ENCODE data around the gene P3H3. TPM values are rescaled to one million over a fixed set of nuclear protein-coding genes. Genes with fewer than 3 reads are reported as not detected.

P3H3 gene
- total and polyA plus RNA-seq, 9 of the 15 experiments (the other 6 are each of a cell fraction or from before 2014, with no cell fraction given), result 0.03 to 15.0 (median 4.8) TPM

DNA sequence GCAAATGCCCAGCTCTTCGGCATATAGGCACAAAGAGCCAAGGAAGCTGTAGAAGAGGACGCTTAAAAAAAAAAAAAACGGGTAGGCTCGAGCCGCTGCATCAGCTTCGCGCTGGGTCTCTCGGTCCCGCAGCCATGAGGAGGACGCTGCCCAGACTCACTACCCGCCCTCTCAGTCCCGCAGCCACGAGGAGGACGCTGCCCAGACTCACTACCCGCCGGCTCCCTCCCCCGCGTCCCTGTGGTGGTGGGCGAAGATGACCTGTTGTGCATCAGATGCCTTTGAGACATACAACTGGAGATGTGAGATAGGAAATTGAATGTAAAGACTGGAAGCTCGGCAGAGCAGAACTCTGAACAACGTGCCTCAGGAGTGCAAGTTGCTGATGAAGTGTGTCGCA lies 56.3 kb downstream of the P3H3 start:
- Histone ChIP-seq H3K9ac (ENCODE audit: insufficient read depth in 1 of 2, low read depth in 2 of 2, low read length in 2 of 2) (no peak overlapping the region), H3K27me3 (ENCODE audit: control insufficient read depth in 2 of 2, insufficient read depth in 2 of 2, low read length in 2 of 2) (no peaks in the 10 kb centered on the region), H4K20me1 (replicated peaks; ENCODE audit: control insufficient read depth, insufficient read depth, low read length) (no peaks in the 10 kb centered on the region), H3K36me3 (ENCODE audit: control insufficient read depth, insufficient read depth, low read length) (peaks cover 14% of the 10 kb centered on the region; the same call in 1 of the 3 replicates), H3K27ac (ENCODE audit: extremely low read depth, low read depth, low read length) (no peak overlapping the region), H3K4me2 (ENCODE audit: insufficient read depth, low read length) (no peak overlapping the region), H3K9me3 (replicated peaks; ENCODE audit: control insufficient read depth, insufficient read depth, low read depth, low read length) (no peaks in the 10 kb centered on the region), H2AFZ (ENCODE audit: low read depth, low read length) (no peak overlapping the region), H3K4me3 (no peak overlapping the region), H3K9me1 (ENCODE audit: control insufficient read depth, insufficient read depth, low read length) (no peaks in the 10 kb centered on the region), H3K4me1 (replicated peaks in 1 of 2; ENCODE audit: control insufficient read depth in 2 of 2, insufficient read depth in 2 of 2, low read length in 2 of 2) (peaks cover 3 to 9% of the 10 kb centered on the region in 2 experiments; a peak in 2 of 5 replicates), H3K79me2 (ENCODE audit: control insufficient read depth, insufficient read depth, low read length) (no peaks in the 10 kb centered on the region)
- 54% methylated on average over 17 of the region's 22 CpGs for WGBS (ENCODE audit: insufficient coverage, low coverage, missing lambda C conversion rate)
- ATAC-seq, result no peak
- ChIA-PET POLR2A (interaction anchor here (0.8 to 1.7 kb wide), 4 partner anchors 10 to 17 kb away, joined by 3 to 6 read pairs (median 4); partner anchors contain the start of genes SPSB2 and TPI1), CTCF (ENCODE audit: low intra/inter-chr PET ratio) (no interaction called here)
- BruUV-seq (replicated peaks), result no TSS peak
- DNase-seq (ENCODE audit: extremely low read depth in 1 of 4, low spot score in 3 of 4), result no peak
- FAIRE-seq, result no peak
- intact Hi-C loops (cut with micrococcal nuclease), result no loop called here
- in situ Hi-C loops (cut with MboI), result no loop called here
- TF ChIP-seq C11orf30 (IDR thresholded peaks at IDR 0.05; ENCODE audit: low read depth), result no peak
- TF ChIP-seq, protein P1, sequence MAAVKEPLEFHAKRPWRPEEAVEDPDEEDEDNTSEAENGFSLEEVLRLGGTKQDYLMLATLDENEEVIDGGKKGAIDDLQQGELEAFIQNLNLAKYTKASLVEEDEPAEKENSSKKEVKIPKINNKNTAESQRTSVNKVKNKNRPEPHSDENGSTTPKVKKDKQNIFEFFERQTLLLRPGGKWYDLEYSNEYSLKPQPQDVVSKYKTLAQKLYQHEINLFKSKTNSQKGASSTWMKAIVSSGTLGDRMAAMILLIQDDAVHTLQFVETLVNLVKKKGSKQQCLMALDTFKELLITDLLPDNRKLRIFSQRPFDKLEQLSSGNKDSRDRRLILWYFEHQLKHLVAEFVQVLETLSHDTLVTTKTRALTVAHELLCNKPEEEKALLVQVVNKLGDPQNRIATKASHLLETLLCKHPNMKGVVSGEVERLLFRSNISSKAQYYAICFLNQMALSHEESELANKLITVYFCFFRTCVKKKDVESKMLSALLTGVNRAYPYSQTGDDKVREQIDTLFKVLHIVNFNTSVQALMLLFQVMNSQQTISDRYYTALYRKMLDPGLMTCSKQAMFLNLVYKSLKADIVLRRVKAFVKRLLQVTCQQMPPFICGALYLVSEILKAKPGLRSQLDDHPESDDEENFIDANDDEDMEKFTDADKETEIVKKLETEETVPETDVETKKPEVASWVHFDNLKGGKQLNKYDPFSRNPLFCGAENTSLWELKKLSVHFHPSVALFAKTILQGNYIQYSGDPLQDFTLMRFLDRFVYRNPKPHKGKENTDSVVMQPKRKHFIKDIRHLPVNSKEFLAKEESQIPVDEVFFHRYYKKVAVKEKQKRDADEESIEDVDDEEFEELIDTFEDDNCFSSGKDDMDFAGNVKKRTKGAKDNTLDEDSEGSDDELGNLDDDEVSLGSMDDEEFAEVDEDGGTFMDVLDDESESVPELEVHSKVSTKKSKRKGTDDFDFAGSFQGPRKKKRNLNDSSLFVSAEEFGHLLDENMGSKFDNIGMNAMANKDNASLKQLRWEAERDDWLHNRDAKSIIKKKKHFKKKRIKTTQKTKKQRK (IDR thresholded peaks at IDR 0.05; ENCODE audit: borderline replicate concordance, low read depth, low read length), result no peak
- no peak for TF ChIP-seq TSC22D4 (tag; IDR thresholded peaks at IDR 0.05)
- no peak for TF ChIP-seq FOXP1 (CRISPR knock-in tag; IDR thresholded peaks at IDR 0.05)
- TF ChIP-seq SOX6 (IDR thresholded peaks at IDR 0.05), result no peak
- TF ChIP-seq TOE1 (IDR thresholded peaks at IDR 0.05; ENCODE audit: borderline replicate concordance), result no peak
- TF ChIP-seq TOE1 (CRISPR knock-in tag; IDR thresholded peaks at IDR 0.05; ENCODE audit: borderline replicate concordance, low read depth), result no peak
- TF ChIP-seq ZNF239 (CRISPR knock-in tag; IDR thresholded peaks at IDR 0.05), result no peak
- TF ChIP-seq, protein P2, sequence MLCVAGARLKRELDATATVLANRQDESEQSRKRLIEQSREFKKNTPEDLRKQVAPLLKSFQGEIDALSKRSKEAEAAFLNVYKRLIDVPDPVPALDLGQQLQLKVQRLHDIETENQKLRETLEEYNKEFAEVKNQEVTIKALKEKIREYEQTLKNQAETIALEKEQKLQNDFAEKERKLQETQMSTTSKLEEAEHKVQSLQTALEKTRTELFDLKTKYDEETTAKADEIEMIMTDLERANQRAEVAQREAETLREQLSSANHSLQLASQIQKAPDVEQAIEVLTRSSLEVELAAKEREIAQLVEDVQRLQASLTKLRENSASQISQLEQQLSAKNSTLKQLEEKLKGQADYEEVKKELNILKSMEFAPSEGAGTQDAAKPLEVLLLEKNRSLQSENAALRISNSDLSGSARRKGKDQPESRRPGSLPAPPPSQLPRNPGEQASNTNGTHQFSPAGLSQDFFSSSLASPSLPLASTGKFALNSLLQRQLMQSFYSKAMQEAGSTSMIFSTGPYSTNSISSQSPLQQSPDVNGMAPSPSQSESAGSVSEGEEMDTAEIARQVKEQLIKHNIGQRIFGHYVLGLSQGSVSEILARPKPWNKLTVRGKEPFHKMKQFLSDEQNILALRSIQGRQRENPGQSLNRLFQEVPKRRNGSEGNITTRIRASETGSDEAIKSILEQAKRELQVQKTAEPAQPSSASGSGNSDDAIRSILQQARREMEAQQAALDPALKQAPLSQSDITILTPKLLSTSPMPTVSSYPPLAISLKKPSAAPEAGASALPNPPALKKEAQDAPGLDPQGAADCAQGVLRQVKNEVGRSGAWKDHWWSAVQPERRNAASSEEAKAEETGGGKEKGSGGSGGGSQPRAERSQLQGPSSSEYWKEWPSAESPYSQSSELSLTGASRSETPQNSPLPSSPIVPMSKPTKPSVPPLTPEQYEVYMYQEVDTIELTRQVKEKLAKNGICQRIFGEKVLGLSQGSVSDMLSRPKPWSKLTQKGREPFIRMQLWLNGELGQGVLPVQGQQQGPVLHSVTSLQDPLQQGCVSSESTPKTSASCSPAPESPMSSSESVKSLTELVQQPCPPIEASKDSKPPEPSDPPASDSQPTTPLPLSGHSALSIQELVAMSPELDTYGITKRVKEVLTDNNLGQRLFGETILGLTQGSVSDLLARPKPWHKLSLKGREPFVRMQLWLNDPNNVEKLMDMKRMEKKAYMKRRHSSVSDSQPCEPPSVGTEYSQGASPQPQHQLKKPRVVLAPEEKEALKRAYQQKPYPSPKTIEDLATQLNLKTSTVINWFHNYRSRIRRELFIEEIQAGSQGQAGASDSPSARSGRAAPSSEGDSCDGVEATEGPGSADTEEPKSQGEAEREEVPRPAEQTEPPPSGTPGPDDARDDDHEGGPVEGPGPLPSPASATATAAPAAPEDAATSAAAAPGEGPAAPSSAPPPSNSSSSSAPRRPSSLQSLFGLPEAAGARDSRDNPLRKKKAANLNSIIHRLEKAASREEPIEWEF (CRISPR knock-in tag; IDR thresholded peaks at IDR 0.05), result no peak
- TF ChIP-seq, protein P3, sequence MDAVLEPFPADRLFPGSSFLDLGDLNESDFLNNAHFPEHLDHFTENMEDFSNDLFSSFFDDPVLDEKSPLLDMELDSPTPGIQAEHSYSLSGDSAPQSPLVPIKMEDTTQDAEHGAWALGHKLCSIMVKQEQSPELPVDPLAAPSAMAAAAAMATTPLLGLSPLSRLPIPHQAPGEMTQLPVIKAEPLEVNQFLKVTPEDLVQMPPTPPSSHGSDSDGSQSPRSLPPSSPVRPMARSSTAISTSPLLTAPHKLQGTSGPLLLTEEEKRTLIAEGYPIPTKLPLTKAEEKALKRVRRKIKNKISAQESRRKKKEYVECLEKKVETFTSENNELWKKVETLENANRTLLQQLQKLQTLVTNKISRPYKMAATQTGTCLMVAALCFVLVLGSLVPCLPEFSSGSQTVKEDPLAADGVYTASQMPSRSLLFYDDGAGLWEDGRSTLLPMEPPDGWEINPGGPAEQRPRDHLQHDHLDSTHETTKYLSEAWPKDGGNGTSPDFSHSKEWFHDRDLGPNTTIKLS (IDR thresholded peaks at IDR 0.05; ENCODE audit: borderline replicate concordance, low read depth), result no peak
- TF ChIP-seq, protein P4, sequence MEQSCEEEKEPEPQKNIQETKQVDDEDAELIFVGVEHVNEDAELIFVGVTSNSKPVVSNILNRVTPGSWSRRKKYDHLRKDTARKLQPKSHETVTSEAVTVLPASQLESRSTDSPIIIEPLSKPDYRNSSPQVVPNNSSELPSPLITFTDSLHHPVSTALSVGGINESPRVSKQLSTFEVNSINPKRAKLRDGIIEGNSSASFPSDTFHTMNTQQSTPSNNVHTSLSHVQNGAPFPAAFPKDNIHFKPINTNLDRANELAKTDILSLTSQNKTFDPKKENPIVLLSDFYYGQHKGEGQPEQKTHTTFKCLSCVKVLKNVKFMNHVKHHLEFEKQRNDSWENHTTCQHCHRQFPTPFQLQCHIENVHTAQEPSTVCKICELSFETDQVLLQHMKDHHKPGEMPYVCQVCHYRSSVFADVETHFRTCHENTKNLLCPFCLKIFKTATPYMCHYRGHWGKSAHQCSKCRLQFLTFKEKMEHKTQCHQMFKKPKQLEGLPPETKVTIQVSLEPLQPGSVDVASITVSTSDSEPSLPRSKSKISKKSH (CRISPR knock-in tag; IDR thresholded peaks at IDR 0.05), result no peak

Measured in K562 (cell line).